Gastrocnemius medialis (tissue), 4 donors: Measurements from ENCODE around the gene SLX9. TPM values are rescaled to one million over a fixed set of nuclear protein-coding genes. Genes with fewer than 3 reads are reported as not detected.
A peak's percentile ranks its signal among the peaks of the same experiment; 100 is the strongest.

ENCODE experiments used
- ATAC-seq, 2 donors: fragments of 150-250 bp; one replicate each; pipeline ENCODE4 v1.9.1; 2016
- DNase-seq, 2 donors: peaks; one replicate each; pipeline ENCODE4 v3.0.0-alpha.2; 2019
- H3K27ac ChIP-seq, 4 donors: fragments of 200-600 bp; sonication (generic); 1 replicate in 1 of 4; 2 replicates in 3 of 4; pipeline ENCODE4 v1.5.1; 2016 to 2018; ENCODE audit warnings: mild to moderate bottlenecking in 2 of 4, moderate library complexity in 1 of 4
- H3K27me3 ChIP-seq, 3 donors: fragments of 200-600 bp; sonication (generic) in 2 of 3; 1 replicate in 1 of 3; 2 replicates in 2 of 3; pipeline versions ENCODE4 v1.5.1 to v1.6.0; 2016 to 2019; ENCODE audit warnings: mild to moderate bottlenecking in 1 of 3, moderate library complexity in 1 of 3
- H3K36me3 ChIP-seq, 2 donors: fragments of 200-600 bp; sonication (generic) in 1 of 2; one replicate each; pipeline ENCODE4 v1.5.1; 2017 to 2018
- H3K4me1 ChIP-seq, 2 donors: fragments of 200-600 bp; sonication (generic) in 1 of 2; one replicate each; pipeline ENCODE4 v1.5.1; 2016 to 2017; ENCODE audit warnings: mild to moderate bottlenecking in 2 of 2
- H3K4me3 ChIP-seq, 4 donors: fragments of 200-600 bp; sonication (generic) in 3 of 4; 1 replicate in 1 of 4; 2 replicates in 3 of 4; pipeline ENCODE4 v1.5.1; 2016 to 2019; ENCODE audit warnings: mild to moderate bottlenecking in 2 of 4
- H3K9me3 ChIP-seq, 3 donors: fragments of 200-600 bp; sonication (generic) in 2 of 3; 1 replicate in 1 of 3; 2 replicates in 2 of 3; pipeline ENCODE4 v1.5.1; 2016 to 2019
- POLR2A ChIP-seq, 2 donors: fragments of 450-650 bp; IDR thresholded peaks; one replicate each; pipeline ENCODE4 v1.6.1; 2017; ENCODE audit warnings: antibody characterized with exemption in 2 of 2, mild to moderate bottlenecking in 2 of 2, moderate library complexity in 2 of 2
- in situ Hi-C, 4 donors: fragments of 200-750 bp; cut with MboI; loops; one replicate each; pipeline versions ENCODE4 v1.15.0 to v1.8.0; 2017; ENCODE audit warnings: low sequenced_read_pairs in 4 of 4
- intact Hi-C: fragments of 100-400 bp; cut with DNase I; formaldehyde crosslinking; loops from one replicate; pipeline ENCODE4 v1.15.1; 2023; ENCODE audit warnings: low total_unique reads
- total RNA-seq, 4 donors: library from RNA; depleted of rRNA; stranded (reverse); fragments of >200 nt; gene quantifications; one replicate each; pipeline versions ENCODE4 v1.1.0 to v1.2.3, GENCODE V29; 2016
- TF ChIP-seq, protein P1 (sequence below), 5 experiments: fragments of 450-650 bp in 3 of 5; fragments of 200-600 bp in 2 of 5; sonication (generic) in 2 of 5; IDR thresholded peaks in 4 of 5; conservative IDR thresholded peaks in 1 of 5; 1 replicate in 4 of 5; 2 replicates in 1 of 5; pipeline ENCODE4 v1.5.1; 2016 to 2019; ENCODE audit warnings: antibody characterized with exemption in 5 of 5, mild to moderate bottlenecking in 3 of 5, moderate library complexity in 3 of 5

Gene SLX9
- total RNA-seq, 4 donors from 2014 or later: 23.7 to 37.6 (median 25.8) TPM

DNA sequence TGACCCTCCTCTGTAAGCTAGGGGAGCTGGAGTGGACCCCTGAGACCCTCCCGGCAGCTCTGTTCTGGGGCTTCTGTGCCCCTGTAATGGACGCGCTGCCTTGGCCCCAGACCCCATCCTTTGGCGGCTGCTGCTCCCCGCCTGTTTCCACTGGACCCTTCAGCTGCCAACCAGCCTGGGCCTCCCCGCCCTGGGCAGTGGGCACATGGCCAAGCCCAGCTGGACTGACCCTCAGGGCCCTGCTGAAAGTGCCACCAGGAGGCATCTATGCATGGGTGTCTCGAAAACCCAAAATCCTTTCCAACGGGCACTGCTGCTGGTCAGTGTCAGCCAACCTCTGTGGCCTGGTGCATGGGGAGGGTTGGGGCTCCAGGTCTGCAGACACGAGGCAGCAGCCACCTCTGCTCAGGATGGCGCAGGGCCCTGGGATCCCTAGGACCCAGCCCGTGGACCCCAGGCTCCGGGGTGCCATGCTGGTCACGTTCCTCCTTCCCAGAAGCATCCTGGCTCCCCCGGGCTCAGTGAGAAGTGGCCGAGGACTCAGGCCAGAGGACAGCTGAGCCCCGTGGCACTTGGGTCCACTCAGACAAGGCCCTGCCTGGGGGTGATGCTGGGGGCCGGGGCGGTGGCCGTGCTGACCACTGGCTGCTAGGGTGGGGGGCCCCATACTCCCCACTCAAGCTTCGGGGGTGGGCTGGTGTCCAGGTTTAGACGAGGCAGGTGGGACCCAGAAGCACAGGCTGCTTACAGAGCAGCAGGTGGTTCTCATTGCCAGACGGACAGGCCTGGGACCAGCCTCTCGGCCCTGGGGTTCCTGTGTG lies 46.9 kb downstream of the SLX9 start:
- intact Hi-C loops (no loop called here), in situ Hi-C loops (no loop called here)
- Histone ChIP-seq H3K9me3 (no peaks in the 10 kb centered on the region), H3K27me3 (no peaks in the 10 kb centered on the region), H3K4me3 (no peak overlapping the region), H3K27ac (no peak overlapping the region), H3K4me1 (peaks cover 0 to 7% of the 10 kb centered on the region in 2 donors), H3K36me3 (no peaks in the 10 kb centered on the region)
- ATAC-seq: no peak
- TF ChIP-seq, protein P1, sequence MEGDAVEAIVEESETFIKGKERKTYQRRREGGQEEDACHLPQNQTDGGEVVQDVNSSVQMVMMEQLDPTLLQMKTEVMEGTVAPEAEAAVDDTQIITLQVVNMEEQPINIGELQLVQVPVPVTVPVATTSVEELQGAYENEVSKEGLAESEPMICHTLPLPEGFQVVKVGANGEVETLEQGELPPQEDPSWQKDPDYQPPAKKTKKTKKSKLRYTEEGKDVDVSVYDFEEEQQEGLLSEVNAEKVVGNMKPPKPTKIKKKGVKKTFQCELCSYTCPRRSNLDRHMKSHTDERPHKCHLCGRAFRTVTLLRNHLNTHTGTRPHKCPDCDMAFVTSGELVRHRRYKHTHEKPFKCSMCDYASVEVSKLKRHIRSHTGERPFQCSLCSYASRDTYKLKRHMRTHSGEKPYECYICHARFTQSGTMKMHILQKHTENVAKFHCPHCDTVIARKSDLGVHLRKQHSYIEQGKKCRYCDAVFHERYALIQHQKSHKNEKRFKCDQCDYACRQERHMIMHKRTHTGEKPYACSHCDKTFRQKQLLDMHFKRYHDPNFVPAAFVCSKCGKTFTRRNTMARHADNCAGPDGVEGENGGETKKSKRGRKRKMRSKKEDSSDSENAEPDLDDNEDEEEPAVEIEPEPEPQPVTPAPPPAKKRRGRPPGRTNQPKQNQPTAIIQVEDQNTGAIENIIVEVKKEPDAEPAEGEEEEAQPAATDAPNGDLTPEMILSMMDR (IDR thresholded peaks at IDR 0.05 in 4 of 5, conservative IDR thresholded peaks at IDR 0.05 in 1 of 5): no peak
- no peak for TF ChIP-seq POLR2A (IDR thresholded peaks at IDR 0.05)
- DNase-seq: peak in 1 of 2 donors; percentile 14

DNA sequence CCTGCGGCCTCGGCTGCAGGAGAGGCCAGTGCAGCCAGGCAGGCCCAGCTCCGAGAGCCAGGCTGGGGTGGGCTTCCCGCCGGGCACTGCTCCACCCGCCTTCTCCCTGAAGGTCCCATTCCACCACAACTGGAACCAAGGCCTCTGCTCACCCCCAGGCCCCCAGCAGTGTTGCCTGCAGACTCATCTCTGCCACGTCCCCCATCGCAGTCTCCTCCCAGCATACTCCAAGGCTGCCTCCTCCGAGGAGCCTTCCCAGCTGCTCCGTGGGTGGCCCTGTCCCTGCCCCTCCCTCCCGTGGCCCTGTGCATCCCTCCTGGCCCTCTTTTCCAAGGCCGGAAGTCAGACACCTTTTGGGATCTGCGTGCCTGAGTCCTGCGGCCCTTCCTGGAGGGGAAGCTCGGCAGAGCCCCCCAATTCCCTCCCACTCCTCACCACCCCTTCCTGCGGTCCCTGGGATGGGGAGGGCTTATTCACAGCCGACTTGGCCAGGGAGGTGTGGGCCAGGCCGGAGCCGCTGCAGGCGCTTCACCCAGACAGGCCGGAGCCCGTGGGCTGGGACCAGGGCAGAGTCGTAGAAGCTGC lies 47.6 kb downstream of the SLX9 start:
- ATAC-seq (no peak), DNase-seq (no peak)
- in situ Hi-C loops (no loop called here), intact Hi-C loops (no loop called here)
- Histone ChIP-seq H3K36me3 (no peaks in the 10 kb centered on the region), H3K4me1 (peaks cover 0 to 7% of the 10 kb centered on the region in 2 donors), H3K27me3 (no peaks in the 10 kb centered on the region), H3K27ac (no peak overlapping the region), H3K9me3 (no peaks in the 10 kb centered on the region), H3K4me3 (no peak overlapping the region)
- TF ChIP-seq POLR2A (IDR thresholded peaks at IDR 0.05): no peak
- TF ChIP-seq, protein P1 (IDR thresholded peaks at IDR 0.05 in 4 of 5, conservative IDR thresholded peaks at IDR 0.05 in 1 of 5): no peak

DNA sequence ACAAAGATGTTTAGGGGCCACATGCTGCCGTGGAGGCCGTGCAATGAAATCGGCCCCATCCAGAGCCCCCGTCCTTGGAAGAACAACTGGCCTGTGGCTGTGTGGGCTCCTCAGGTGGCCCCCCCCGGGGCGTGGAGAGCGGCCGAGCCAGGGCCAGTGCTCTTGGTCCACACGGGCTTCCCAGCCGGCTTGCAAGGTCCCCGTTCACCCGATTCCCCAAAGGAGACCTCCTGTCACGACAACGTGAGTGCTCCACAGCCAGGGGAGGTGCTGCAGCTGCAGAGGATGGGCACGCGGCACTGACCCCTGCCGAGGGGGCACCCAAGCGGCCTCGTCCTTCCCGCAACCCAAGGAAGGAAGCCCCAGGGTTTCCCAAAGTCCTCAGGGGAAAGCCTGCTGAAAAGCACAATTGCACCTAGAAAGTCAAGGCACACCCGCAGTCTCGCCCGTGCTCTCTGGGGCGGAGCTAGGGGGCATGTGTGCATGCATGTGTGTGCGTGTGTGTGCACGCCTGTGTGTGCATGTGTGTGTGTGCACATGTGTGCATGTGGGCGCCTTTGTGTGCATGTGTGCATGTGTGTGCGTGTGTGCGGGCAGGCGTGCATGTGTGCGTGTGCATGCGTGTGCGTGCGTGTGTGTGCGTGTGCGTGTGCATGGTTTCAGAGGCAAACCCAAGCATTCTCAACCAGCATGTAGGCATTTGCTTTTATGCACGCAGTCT lies 48.2 kb downstream of the SLX9 start:
- Histone ChIP-seq H3K4me3 (no peak overlapping the region), H3K27ac (no peak overlapping the region), H3K4me1 (peaks cover 0 to 7% of the 10 kb centered on the region in 2 donors), H3K36me3 (no peaks in the 10 kb centered on the region), H3K9me3 (no peaks in the 10 kb centered on the region), H3K27me3 (no peaks in the 10 kb centered on the region)
- intact Hi-C loops: no loop called here
- no peak for TF ChIP-seq POLR2A (IDR thresholded peaks at IDR 0.05)
- TF ChIP-seq, protein P1 (IDR thresholded peaks at IDR 0.05 in 4 of 5, conservative IDR thresholded peaks at IDR 0.05 in 1 of 5): no peak
- ATAC-seq: no peak
- no peak for DNase-seq
- in situ Hi-C loops: no loop called here

DNA sequence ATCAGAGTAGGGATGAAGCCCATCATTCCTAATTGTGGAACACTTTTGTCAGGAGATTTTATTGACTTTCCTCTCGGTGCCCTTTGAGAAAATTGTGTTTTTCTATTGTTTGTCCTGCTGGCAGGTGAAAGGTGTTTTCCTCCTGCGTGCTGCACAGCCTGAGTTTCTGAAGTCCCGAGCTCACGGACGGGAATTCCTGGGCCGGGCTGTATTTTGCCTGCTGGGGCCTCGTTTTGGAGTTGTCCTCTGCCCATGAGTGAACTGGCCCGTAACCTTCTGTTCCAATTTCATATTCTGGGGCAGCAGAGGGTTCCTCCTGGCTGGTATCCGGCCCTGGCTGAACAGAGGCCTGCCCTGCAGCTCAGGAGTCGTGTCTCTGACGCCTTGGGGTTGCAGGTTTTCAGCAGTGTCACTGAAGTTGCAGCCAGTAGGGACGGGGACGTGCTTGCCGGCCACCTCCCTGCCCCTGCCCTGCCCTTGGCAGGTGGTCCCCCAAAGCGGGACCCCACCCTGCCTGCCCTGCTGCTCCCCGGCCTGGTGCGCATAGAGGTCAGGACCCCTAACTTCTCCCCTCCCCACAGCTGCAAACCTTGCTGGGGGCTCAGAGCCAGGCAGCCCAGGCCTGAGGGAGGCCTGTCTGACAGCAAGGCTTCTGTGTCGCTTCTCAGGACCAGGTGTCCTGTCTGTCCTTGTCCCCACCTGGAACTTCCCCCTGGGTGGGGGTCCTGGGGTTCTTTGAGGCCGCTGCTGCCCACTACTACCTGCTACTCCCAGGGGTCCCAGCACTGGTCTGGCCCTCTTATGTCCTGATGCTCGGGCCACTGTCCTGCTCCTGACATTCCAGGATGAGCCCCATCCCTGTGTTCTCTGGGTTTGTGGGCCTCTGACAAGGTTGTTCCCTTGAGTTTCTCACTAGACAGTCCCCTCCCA lies 49.0 kb downstream of the SLX9 start:
- no peaks in the 10 kb centered on the region for H3K9me3 ChIP-seq
- H3K27me3 ChIP-seq: no peaks in the 10 kb centered on the region
- TF ChIP-seq, protein P1 (IDR thresholded peaks at IDR 0.05 in 4 of 5, conservative IDR thresholded peaks at IDR 0.05 in 1 of 5): no peak
- no peak for TF ChIP-seq POLR2A (IDR thresholded peaks at IDR 0.05)
- no peak for ATAC-seq
- H3K4me1 ChIP-seq: peaks cover 0 to 7% of the 10 kb centered on the region in 2 donors
- H3K27ac ChIP-seq: no peak overlapping the region
- no peaks in the 10 kb centered on the region for H3K36me3 ChIP-seq
- in situ Hi-C loops: no loop called here
- intact Hi-C loops: no loop called here
- no peak for DNase-seq
- no peak overlapping the region for H3K4me3 ChIP-seq
